HEK293 (cell line): ENCODE measurements around the gene MAPK8IP3.

Experiments
- BCL11A ChIP-seq: fragments of 450-650 bp; formaldehyde crosslinking; IDR thresholded peaks from 2 replicates; pipeline ENCODE4 v1.5.1; 2016; ENCODE audit warnings: low read depth, missing biosample characterization, missing genetic modification characterization
- FEZF1 ChIP-seq: fragments of 450-650 bp; formaldehyde crosslinking; IDR thresholded peaks from 2 replicates; pipeline ENCODE4 v1.5.1; 2016; ENCODE audit warnings: missing biosample characterization, missing genetic modification characterization
- HOXC10 ChIP-seq: sonication (generic); formaldehyde crosslinking; IDR thresholded peaks from 2 replicates; pipeline ENCODE4 v1.8.1; 2023; ENCODE audit warnings: mild to moderate bottlenecking, missing genetic modification reagents
- KLF17 ChIP-seq: fragments of 450-650 bp; formaldehyde crosslinking; IDR thresholded peaks from 2 replicates; pipeline ENCODE4 v1.5.1; 2016; ENCODE audit warnings: missing biosample characterization, missing genetic modification characterization
- KLF7 ChIP-seq: fragments of 450-650 bp; formaldehyde crosslinking; IDR thresholded peaks from 2 replicates; pipeline ENCODE4 v1.5.1; 2016; ENCODE audit warnings: missing biosample characterization, missing genetic modification characterization, borderline replicate concordance
- MYNN ChIP-seq: fragments of 450-650 bp; formaldehyde crosslinking; IDR thresholded peaks from 2 replicates; pipeline ENCODE4 v1.5.1; 2016; ENCODE audit warnings: missing biosample characterization, missing genetic modification characterization, borderline replicate concordance
- OSR2 ChIP-seq: fragments of 450-650 bp; formaldehyde crosslinking; IDR thresholded peaks from 2 replicates; pipeline ENCODE4 v1.5.1; 2016; ENCODE audit warnings: missing biosample characterization, missing genetic modification characterization
- REPIN1 ChIP-seq: fragments of 450-650 bp; formaldehyde crosslinking; IDR thresholded peaks from 2 replicates; pipeline ENCODE4 v1.5.1; 2017; ENCODE audit warnings: missing biosample characterization, missing genetic modification characterization, low read depth
- SCRT1 ChIP-seq: fragments of 450-650 bp; formaldehyde crosslinking; IDR thresholded peaks from 2 replicates; pipeline ENCODE4 v1.5.1; 2016; ENCODE audit warnings: missing biosample characterization, missing genetic modification characterization, borderline replicate concordance
- SP3 ChIP-seq: fragments of 450-650 bp; formaldehyde crosslinking; IDR thresholded peaks from 2 replicates; pipeline ENCODE4 v1.5.1; 2016; ENCODE audit warnings: missing biosample characterization, missing genetic modification characterization
- TSHZ1 ChIP-seq: fragments of 450-650 bp; formaldehyde crosslinking; IDR thresholded peaks from 2 replicates; pipeline ENCODE4 v1.5.1; 2016; ENCODE audit warnings: missing biosample characterization, missing genetic modification characterization, borderline replicate concordance
- ZBTB20 ChIP-seq: fragments of 450-650 bp; formaldehyde crosslinking; IDR thresholded peaks from 2 replicates; pipeline ENCODE4 v1.5.1; 2016; ENCODE audit warnings: missing biosample characterization, missing genetic modification characterization
- ZBTB49 ChIP-seq: fragments of 450-650 bp; formaldehyde crosslinking; IDR thresholded peaks from 2 replicates; pipeline ENCODE4 v1.5.1; 2016; ENCODE audit warnings: missing biosample characterization, missing genetic modification characterization, low read depth
- ZNF112 ChIP-seq: fragments of 450-650 bp; formaldehyde crosslinking; IDR thresholded peaks from 2 replicates; pipeline ENCODE4 v1.5.0; 2017; ENCODE audit warnings: missing biosample characterization, missing genetic modification characterization
- ZNF138 ChIP-seq: fragments of 450-650 bp; formaldehyde crosslinking; IDR thresholded peaks from 2 replicates; pipeline ENCODE4 v1.5.1; 2016; ENCODE audit warnings: missing biosample characterization, missing genetic modification characterization, borderline replicate concordance
- ZNF155 ChIP-seq: fragments of 450-650 bp; formaldehyde crosslinking; IDR thresholded peaks from 2 replicates; pipeline ENCODE4 v1.5.1; 2016; ENCODE audit warnings: missing biosample characterization, missing genetic modification characterization
- ZNF175 ChIP-seq: fragments of 450-650 bp; formaldehyde crosslinking; IDR thresholded peaks from 2 replicates; pipeline ENCODE4 v1.5.1; 2016; ENCODE audit warnings: missing biosample characterization, missing genetic modification characterization
- ZNF19 ChIP-seq: fragments of 450-650 bp; formaldehyde crosslinking; IDR thresholded peaks from 2 replicates; pipeline ENCODE4; 2016; ENCODE audit warnings: missing biosample characterization, missing genetic modification characterization, low read depth
- ZNF2 ChIP-seq: fragments of 450-650 bp; formaldehyde crosslinking; IDR thresholded peaks from 2 replicates; pipeline ENCODE4 v1.5.1; 2016; ENCODE audit warnings: missing biosample characterization, missing genetic modification characterization
- ZNF211 ChIP-seq: fragments of 450-650 bp; formaldehyde crosslinking; IDR thresholded peaks from 2 replicates; pipeline ENCODE4 v1.5.1; 2016; ENCODE audit warnings: low read depth, missing biosample characterization, missing genetic modification characterization
- ZNF214 ChIP-seq: fragments of 450-650 bp; formaldehyde crosslinking; IDR thresholded peaks from 2 replicates; pipeline ENCODE4 v1.5.1; 2017; ENCODE audit warnings: missing biosample characterization, mild to moderate bottlenecking, missing genetic modification characterization, borderline replicate concordance
- ZNF26 ChIP-seq: fragments of 450-650 bp; formaldehyde crosslinking; IDR thresholded peaks from 2 replicates; pipeline ENCODE4 v1.5.1; 2016; ENCODE audit warnings: missing biosample characterization, missing genetic modification characterization
- ZNF311 ChIP-seq: fragments of 450-650 bp; formaldehyde crosslinking; IDR thresholded peaks from 2 replicates; pipeline ENCODE4 v1.5.1; 2017; ENCODE audit warnings: missing biosample characterization, missing genetic modification characterization, borderline replicate concordance
- ZNF324 ChIP-seq: fragments of 450-650 bp; formaldehyde crosslinking; IDR thresholded peaks from 2 replicates; pipeline ENCODE4 v1.5.1; 2016; ENCODE audit warnings: missing biosample characterization, missing genetic modification characterization
- ZNF433 ChIP-seq: fragments of 450-650 bp; formaldehyde crosslinking; IDR thresholded peaks from 2 replicates; pipeline ENCODE4 v1.5.1; 2016; ENCODE audit warnings: missing biosample characterization, missing genetic modification characterization, low read depth
- ZNF521 ChIP-seq: fragments of 450-650 bp; formaldehyde crosslinking; IDR thresholded peaks from 2 replicates; pipeline ENCODE4 v1.5.1; 2017; ENCODE audit warnings: missing biosample characterization, mild to moderate bottlenecking, missing genetic modification characterization
- ZNF529 ChIP-seq: fragments of 450-650 bp; formaldehyde crosslinking; IDR thresholded peaks from 2 replicates; pipeline ENCODE4 v1.5.1; 2017; ENCODE audit warnings: missing genetic modification characterization, missing biosample characterization; ENCODE audit not compliant: insufficient replicate concordance
- ZNF580 ChIP-seq: fragments of 450-650 bp; formaldehyde crosslinking; IDR thresholded peaks from 2 replicates; pipeline ENCODE4 v1.5.1; 2016; ENCODE audit warnings: missing biosample characterization, missing genetic modification characterization
- ZNF596 ChIP-seq: fragments of 450-650 bp; IDR thresholded peaks from 2 replicates; pipeline ENCODE4 v1.5.0; 2018; ENCODE audit warnings: missing biosample characterization, mild to moderate bottlenecking, missing genetic modification characterization, moderate library complexity
- ZNF623 ChIP-seq: fragments of 450-650 bp; formaldehyde crosslinking; IDR thresholded peaks from 2 replicates; pipeline ENCODE4 v1.5.1; 2016; ENCODE audit warnings: missing biosample characterization, missing genetic modification characterization
- ZNF677 ChIP-seq: fragments of 450-650 bp; IDR thresholded peaks from 2 replicates; pipeline ENCODE4 v1.5.0; 2018; ENCODE audit warnings: missing biosample characterization, mild to moderate bottlenecking, missing genetic modification characterization, moderate library complexity
- ZNF776 ChIP-seq: fragments of 450-650 bp; formaldehyde crosslinking; IDR thresholded peaks from 2 replicates; pipeline ENCODE4 v1.5.0; 2017; ENCODE audit warnings: missing biosample characterization, missing genetic modification characterization, borderline replicate concordance
- ZNF785 ChIP-seq: fragments of 450-650 bp; formaldehyde crosslinking; IDR thresholded peaks from 2 replicates; pipeline ENCODE4 v1.5.1; 2016; ENCODE audit warnings: missing biosample characterization, missing genetic modification characterization
- ZNF791 ChIP-seq: fragments of 450-650 bp; formaldehyde crosslinking; IDR thresholded peaks from 2 replicates; pipeline ENCODE4 v1.5.1; 2016; ENCODE audit warnings: missing biosample characterization, missing genetic modification characterization
- ZSCAN16 ChIP-seq: fragments of 450-650 bp; formaldehyde crosslinking; IDR thresholded peaks from 2 replicates; pipeline ENCODE4 v1.5.1; 2016; ENCODE audit warnings: missing biosample characterization, missing genetic modification characterization

MAPK8IP3 gene

GRCh38 chr16:1812732-1813163, 106.8 kb downstream of the MAPK8IP3 start (continued):
- TF ChIP-seq BCL11A (tag by site-specific recombination) (no peak), ZNF214 (tag by site-specific recombination) (no peak), ZNF112 (tag by site-specific recombination) (no peak), FEZF1 (tag by site-specific recombination) (no peak), KLF17 (tag by site-specific recombination) (peak; percentile 96), ZSCAN16 (tag by site-specific recombination) (no peak), SCRT1 (tag by site-specific recombination) (no peak), ZNF791 (tag by site-specific recombination) (no peak), SP3 (tag by site-specific recombination) (peak; percentile 48; the same call in 1 of the 2 replicates), ZNF596 (no peak), ZNF529 (tag by site-specific recombination) (no peak), ZNF19 (tag by site-specific recombination) (no peak), ZNF211 (tag by site-specific recombination) (no peak), REPIN1 (tag by site-specific recombination) (no peak), ZNF155 (tag by site-specific recombination) (no peak), ZNF311 (tag by site-specific recombination) (no peak), ZNF785 (no peak), ZNF623 (no peak), ZBTB49 (tag by site-specific recombination) (no peak), HOXC10 (CRISPR knock-in tag) (no peak), KLF7 (tag by site-specific recombination) (no peak), ZNF433 (tag by site-specific recombination) (no peak), ZNF138 (no peak), ZNF776 (tag by site-specific recombination) (no peak), ZBTB20 (tag by site-specific recombination) (no peak), ZNF324 (tag by site-specific recombination) (no peak), ZNF521 (tag by site-specific recombination) (no peak), OSR2 (tag by site-specific recombination) (no peak), ZNF580 (tag by site-specific recombination) (no peak), ZNF26 (no peak), ZNF2 (tag by site-specific recombination) (no peak), TSHZ1 (tag by site-specific recombination) (no peak), MYNN (tag by site-specific recombination) (no peak), ZNF677 (tag by site-specific recombination) (no peak), ZNF175 (tag by site-specific recombination) (no peak)
